SK-N-SH treated with all-trans-retinoic acid at 6 μM for 48 hours (cell line): ENCODE measurements around the gene SPACDR.
"Not testable (repeated sequence)": the region's sequence is repeated elsewhere in the genome, so short reads cannot be mapped to it uniquely, and the experiment has no call there.

ENCODE experiments used
- ATAC-seq: fragments of 200-7000 bp; cut with Tn5 transposase; 3 replicates; pipeline ENCODE4 v1.9.1; 2020; ENCODE audit warnings: mild to moderate bottlenecking, moderate library complexity
- ARNTL ChIP-seq: fragments of 450-650 bp; formaldehyde crosslinking; IDR thresholded peaks from 2 replicates; pipeline ENCODE4 v1.5.0; 2020; ENCODE audit warnings: low read depth, mild to moderate bottlenecking, moderate library complexity, borderline replicate concordance
- BACH2 ChIP-seq: fragments of 250-450 bp; sonication (Bioruptor Pico); IDR thresholded peaks from 2 replicates; pipeline ENCODE4 v1.9.0; 2021; ENCODE audit warnings: mild to moderate bottlenecking, borderline replicate concordance
- CSDC2 ChIP-seq: fragments of 250-450 bp; sonication (Bioruptor Pico); IDR thresholded peaks from 2 replicates; pipeline ENCODE4 v1.5.0; 2020; ENCODE audit warnings: mild to moderate bottlenecking, moderate library complexity
- ESRRG ChIP-seq: fragments of 250-450 bp; sonication (Bioruptor Pico); IDR thresholded peaks from 2 replicates; pipeline ENCODE4 v1.6.1; 2021; ENCODE audit warnings: mild to moderate bottlenecking
- ISL1 ChIP-seq: fragments of 250-450 bp; sonication (Bioruptor Pico); IDR thresholded peaks from 2 replicates; pipeline ENCODE4 v2.1.2; 2022; ENCODE audit warnings: mild to moderate bottlenecking, moderate library complexity
- OSR1 ChIP-seq: fragments of 250-450 bp; sonication (Bioruptor Pico); IDR thresholded peaks from 2 replicates; pipeline ENCODE4 v1.8.0; 2022; ENCODE audit warnings: moderate library complexity, mild to moderate bottlenecking, inconsistent platforms
- PPARA ChIP-seq: fragments of 250-450 bp; sonication (Bioruptor Pico); IDR thresholded peaks from 2 replicates; pipeline ENCODE4 v1.5.0; 2020; ENCODE audit warnings: mild to moderate bottlenecking, borderline replicate concordance
- RARB ChIP-seq: fragments of 250-450 bp; sonication (Bioruptor Pico); IDR thresholded peaks from 2 replicates; pipeline ENCODE4 v1.8.0; 2021; ENCODE audit warnings: mild to moderate bottlenecking, moderate library complexity
- SNAI2 ChIP-seq: fragments of 250-450 bp; sonication (Bioruptor Pico); IDR thresholded peaks from 2 replicates; pipeline ENCODE4 v1.5.0; 2020; ENCODE audit warnings: mild to moderate bottlenecking, moderate library complexity
- TCF4 ChIP-seq: fragments of 250-450 bp; sonication (Bioruptor Pico); IDR thresholded peaks from 2 replicates; pipeline ENCODE4 v1.8.0; 2021; ENCODE audit warnings: mild to moderate bottlenecking, moderate library complexity, borderline replicate concordance
- TOX ChIP-seq: fragments of 250-450 bp; sonication (Bioruptor Pico); IDR thresholded peaks from 2 replicates; pipeline ENCODE4 v1.8.0; 2021; ENCODE audit warnings: mild to moderate bottlenecking, moderate library complexity, borderline replicate concordance
- TSHZ2 ChIP-seq: fragments of 250-450 bp; sonication (Bioruptor Pico); IDR thresholded peaks from 2 replicates; pipeline ENCODE4 v1.5.0; 2020; ENCODE audit warnings: mild to moderate bottlenecking, moderate library complexity
- ZC3H10 ChIP-seq: fragments of 250-450 bp; sonication (Bioruptor Pico); IDR thresholded peaks from 2 replicates; pipeline ENCODE4 v1.5.1; 2021; ENCODE audit warnings: mild to moderate bottlenecking, moderate library complexity
- ZFP3 ChIP-seq: fragments of 250-450 bp; sonication (Bioruptor Pico); IDR thresholded peaks from 2 replicates; pipeline ENCODE4 v1.5.0; 2020; ENCODE audit warnings: mild to moderate bottlenecking, moderate library complexity
- ZFP30 ChIP-seq: fragments of 450-650 bp; formaldehyde crosslinking; IDR thresholded peaks from 2 replicates; pipeline ENCODE4 v1.5.0; 2022; ENCODE audit warnings: mild to moderate bottlenecking, moderate library complexity
- ZNF565 ChIP-seq: fragments of 450-650 bp; formaldehyde crosslinking; conservative IDR thresholded peaks from 2 replicates; pipeline ENCODE4 v1.5.0; 2020; ENCODE audit warnings: low read depth, mild to moderate bottlenecking, moderate library complexity
- ZNF70 ChIP-seq: fragments of 450-650 bp; formaldehyde crosslinking; IDR thresholded peaks from 2 replicates; pipeline ENCODE4 v1.5.0; 2020; ENCODE audit warnings: mild to moderate bottlenecking, moderate library complexity
- ZNF8 ChIP-seq: fragments of 450-650 bp; formaldehyde crosslinking; IDR thresholded peaks from 2 replicates; pipeline ENCODE4 v1.5.0; 2020; ENCODE audit warnings: mild to moderate bottlenecking, moderate library complexity
- TF ChIP-seq, protein P1 (sequence below): fragments of 250-450 bp; sonication (Bioruptor Pico); IDR thresholded peaks from 2 replicates; pipeline ENCODE4 v1.5.1; 2021; ENCODE audit warnings: mild to moderate bottlenecking, moderate library complexity
- TF ChIP-seq, protein P2 (sequence below): fragments of 250-450 bp; sonication (Bioruptor Pico); IDR thresholded peaks from 2 replicates; pipeline ENCODE4 v1.8.0; 2021; ENCODE audit warnings: low read depth, mild to moderate bottlenecking, moderate library complexity, borderline replicate concordance

SPACDR gene

GRCh38 chr7:100441641-100442535, 22.2 kb downstream of the SPACDR start:
- ATAC-seq, result no peak

DNA sequence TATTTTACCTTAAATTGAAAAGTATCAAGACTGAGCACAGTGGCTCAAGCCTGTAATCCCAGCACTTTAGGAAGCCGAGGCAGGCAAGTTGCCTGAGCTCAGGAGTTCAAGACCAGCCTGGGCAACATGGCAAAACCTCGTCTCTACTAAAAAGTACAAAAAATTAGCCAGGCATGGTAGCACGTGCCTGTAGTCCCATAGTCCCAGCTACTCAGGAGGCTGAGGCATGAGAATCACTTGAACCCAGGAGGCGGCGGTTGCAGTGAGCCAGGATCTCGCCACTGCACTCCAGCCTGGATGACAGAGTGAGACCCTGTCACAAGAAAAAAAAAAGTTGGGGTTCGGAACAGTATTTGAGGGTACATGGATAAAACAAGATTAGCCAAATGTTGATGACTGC, 24.8 kb downstream of the SPACDR start:
- not testable (repeated sequence) for ATAC-seq

More at GRCh38 chr7:100441641-100442535, 22.2 kb downstream of the SPACDR start:
- TF ChIP-seq TSHZ2 (CRISPR knock-in tag), result no peak
- no peak for TF ChIP-seq SNAI2 (CRISPR knock-in tag)
- TF ChIP-seq ARNTL (CRISPR knock-in tag), result no peak
- TF ChIP-seq CSDC2, result no peak
- TF ChIP-seq ESRRG (CRISPR knock-in tag), result no peak
- TF ChIP-seq ZNF8 (CRISPR knock-in tag), result no peak
- no peak for TF ChIP-seq TCF4 (CRISPR knock-in tag)
- TF ChIP-seq ZFP3, result no peak
- no peak for TF ChIP-seq ZNF565
- no peak for TF ChIP-seq ZC3H10 (CRISPR knock-in tag)
- TF ChIP-seq OSR1 (CRISPR knock-in tag), result no peak
- no peak for TF ChIP-seq ZFP30 (CRISPR knock-in tag)
- no peak for TF ChIP-seq TOX (CRISPR knock-in tag)
- TF ChIP-seq, protein P1, sequence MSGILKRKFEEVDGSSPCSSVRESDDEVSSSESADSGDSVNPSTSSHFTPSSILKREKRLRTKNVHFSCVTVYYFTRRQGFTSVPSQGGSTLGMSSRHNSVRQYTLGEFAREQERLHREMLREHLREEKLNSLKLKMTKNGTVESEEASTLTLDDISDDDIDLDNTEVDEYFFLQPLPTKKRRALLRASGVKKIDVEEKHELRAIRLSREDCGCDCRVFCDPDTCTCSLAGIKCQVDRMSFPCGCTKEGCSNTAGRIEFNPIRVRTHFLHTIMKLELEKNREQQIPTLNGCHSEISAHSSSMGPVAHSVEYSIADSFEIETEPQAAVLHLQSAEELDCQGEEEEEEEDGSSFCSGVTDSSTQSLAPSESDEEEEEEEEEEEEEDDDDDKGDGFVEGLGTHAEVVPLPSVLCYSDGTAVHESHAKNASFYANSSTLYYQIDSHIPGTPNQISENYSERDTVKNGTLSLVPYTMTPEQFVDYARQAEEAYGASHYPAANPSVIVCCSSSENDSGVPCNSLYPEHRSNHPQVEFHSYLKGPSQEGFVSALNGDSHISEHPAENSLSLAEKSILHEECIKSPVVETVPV (CRISPR knock-in tag), result no peak
- no peak for TF ChIP-seq RARB (CRISPR knock-in tag)
- no peak for TF ChIP-seq PPARA
- no peak for TF ChIP-seq BACH2 (CRISPR knock-in tag)

- not testable (repeated sequence) for ATAC-seq
Measured at GRCh38 chr7:100438731-100439130, 25.3 kb downstream of the SPACDR start.

GRCh38 chr7:100438172-100438571, 25.9 kb downstream of the SPACDR start:
- TF ChIP-seq ISL1 (CRISPR knock-in tag) (no peak), CSDC2 (no peak), OSR1 (CRISPR knock-in tag) (no peak), TOX (CRISPR knock-in tag) (no peak), ZFP30 (CRISPR knock-in tag) (no peak), PPARA (no peak), RARB (CRISPR knock-in tag) (no peak), ZNF70 (CRISPR knock-in tag) (no peak), TSHZ2 (CRISPR knock-in tag) (no peak)
- TF ChIP-seq, protein P2, sequence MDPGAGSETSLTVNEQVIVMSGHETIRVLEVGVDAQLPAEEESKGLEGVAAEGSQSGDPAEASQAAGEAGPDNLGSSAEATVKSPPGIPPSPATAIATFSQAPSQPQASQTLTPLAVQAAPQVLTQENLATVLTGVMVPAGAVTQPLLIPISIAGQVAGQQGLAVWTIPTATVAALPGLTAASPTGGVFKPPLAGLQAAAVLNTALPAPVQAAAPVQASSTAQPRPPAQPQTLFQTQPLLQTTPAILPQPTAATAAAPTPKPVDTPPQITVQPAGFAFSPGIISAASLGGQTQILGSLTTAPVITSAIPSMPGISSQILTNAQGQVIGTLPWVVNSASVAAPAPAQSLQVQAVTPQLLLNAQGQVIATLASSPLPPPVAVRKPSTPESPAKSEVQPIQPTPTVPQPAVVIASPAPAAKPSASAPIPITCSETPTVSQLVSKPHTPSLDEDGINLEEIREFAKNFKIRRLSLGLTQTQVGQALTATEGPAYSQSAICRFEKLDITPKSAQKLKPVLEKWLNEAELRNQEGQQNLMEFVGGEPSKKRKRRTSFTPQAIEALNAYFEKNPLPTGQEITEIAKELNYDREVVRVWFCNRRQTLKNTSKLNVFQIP (CRISPR knock-in tag), result no peak
- TF ChIP-seq, protein P1 (CRISPR knock-in tag), result no peak
- ATAC-seq, result no peak
